Measurements from ENCODE around the gene KRTAP10-10.

- TF ChIP-seq CTCF (IDR thresholded peaks at IDR 0.05; ENCODE audit: borderline replicate concordance, extremely low read depth, low read length, poor library complexity, severe bottlenecking) (no peak), EZH2 (IDR thresholded peaks at IDR 0.05; ENCODE audit: borderline replicate concordance, low read depth, low read length, severe bottlenecking) (no peak)
Measured at GRCh38 chr21:44619886-44620285, 17.3 kb upstream of the KRTAP10-10 start.

All from DND-41 (cell line).